DMS79 (cell line): ENCODE measurements around the gene A1BG.

Experiments
- DNase-seq: peaks from one replicate; lab custom pipeline; 2025; lab: John Stamatoyannopoulos, UW

The A1BG gene

DNA sequence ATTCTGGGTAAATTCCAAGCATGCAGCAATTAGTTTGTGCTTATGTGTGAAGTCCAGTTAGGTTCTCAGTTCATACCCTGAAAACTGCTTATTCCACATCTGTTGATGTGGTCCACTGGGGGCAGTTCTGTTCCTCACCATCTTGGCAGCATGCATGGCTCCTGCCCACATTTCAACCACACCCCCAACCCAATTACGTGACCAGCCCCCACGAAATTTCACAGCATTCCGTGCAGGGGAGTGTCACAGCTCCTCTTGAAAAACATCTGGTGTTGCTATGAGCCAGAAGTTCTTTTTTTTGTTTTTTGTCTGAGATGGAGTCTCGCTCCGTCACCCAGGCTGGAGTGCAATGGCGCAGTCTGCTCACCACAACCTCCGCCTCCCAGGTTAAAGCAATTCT lies 57.2 kb downstream of the A1BG start:
- no peak for DNase-seq
